Endothelial cell (in vitro differentiated cells): ENCODE data around the gene ZNF213. TPM values are rescaled to one million over a fixed set of nuclear protein-coding genes. Genes with fewer than 3 reads are reported as not detected.
A peak's percentile ranks its signal among the peaks of the same experiment; 100 is the strongest.

Source experiments
- DNase-seq: peaks from one replicate; pipeline ENCODE4 v3.0.0; 2021; ENCODE audit warnings: low spot score
- H3K27ac Mint-ChIP-seq: one replicate; pipeline ENCODE4 v1.8.0; 2021; ENCODE audit warnings: mixed read lengths, inconsistent platforms; ENCODE audit not compliant: unreplicated experiment
- H3K27me3 Mint-ChIP-seq: one replicate; pipeline ENCODE4 v1.8.0; 2021; ENCODE audit warnings: mild to moderate bottlenecking, moderate library complexity, mixed read lengths, inconsistent platforms; ENCODE audit not compliant: unreplicated experiment
- H3K36me3 Mint-ChIP-seq: one replicate; pipeline ENCODE4 v1.8.0; 2021; ENCODE audit warnings: mild to moderate bottlenecking, low read depth, mixed read lengths, inconsistent platforms; ENCODE audit not compliant: unreplicated experiment
- H3K4me1 Mint-ChIP-seq: one replicate; pipeline ENCODE4 v1.8.0; 2021; ENCODE audit warnings: mild to moderate bottlenecking, mixed read lengths, inconsistent platforms; ENCODE audit not compliant: unreplicated experiment
- H3K4me3 Mint-ChIP-seq: one replicate; pipeline ENCODE4 v1.8.0; 2021; ENCODE audit warnings: mild to moderate bottlenecking, mixed read lengths, inconsistent platforms; ENCODE audit not compliant: unreplicated experiment
- H3K9me3 Mint-ChIP-seq: one replicate; pipeline ENCODE4 v1.8.0; 2021; ENCODE audit warnings: mixed read lengths, inconsistent platforms; ENCODE audit not compliant: unreplicated experiment
- total RNA-seq: library from RNA; stranded (reverse); fragmentation: NEBNext Ultra II Directional; extraction: Animal tissue kit (Norgen Biotek cat#: 25700); gene quantifications from one replicate; pipeline ENCODE4 v1.2.1, GENCODE V29; 2021; ENCODE audit not compliant: unreplicated experiment
- TF ChIP-seq, protein P1 (sequence below): fragments of 200-600 bp; sonication (generic); IDR thresholded peaks from one replicate; pipeline ENCODE4 v1.5.0; 2021; ENCODE audit warnings: antibody characterized with exemption; ENCODE audit not compliant: unreplicated experiment

The ZNF213 gene
- total RNA-seq, 1 donor from 2014 or later = 10.1 TPM

DNA sequence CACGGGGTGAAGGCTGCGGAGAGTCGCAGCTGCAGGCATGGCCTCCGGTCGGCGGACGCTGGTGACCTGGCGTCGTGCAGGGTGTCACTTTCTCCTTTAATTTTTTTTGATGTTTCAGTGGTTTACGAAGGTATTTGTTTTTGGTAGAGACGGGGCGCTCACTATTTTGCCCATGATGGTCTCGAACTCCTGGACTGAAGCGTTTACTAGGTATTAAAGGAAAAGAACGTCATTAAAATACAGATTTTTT is 17.1 kb downstream of the ZNF213 start:
- peaks cover 24% of the 10 kb centered on the region for H3K27me3 Mint-ChIP-seq

DNA sequence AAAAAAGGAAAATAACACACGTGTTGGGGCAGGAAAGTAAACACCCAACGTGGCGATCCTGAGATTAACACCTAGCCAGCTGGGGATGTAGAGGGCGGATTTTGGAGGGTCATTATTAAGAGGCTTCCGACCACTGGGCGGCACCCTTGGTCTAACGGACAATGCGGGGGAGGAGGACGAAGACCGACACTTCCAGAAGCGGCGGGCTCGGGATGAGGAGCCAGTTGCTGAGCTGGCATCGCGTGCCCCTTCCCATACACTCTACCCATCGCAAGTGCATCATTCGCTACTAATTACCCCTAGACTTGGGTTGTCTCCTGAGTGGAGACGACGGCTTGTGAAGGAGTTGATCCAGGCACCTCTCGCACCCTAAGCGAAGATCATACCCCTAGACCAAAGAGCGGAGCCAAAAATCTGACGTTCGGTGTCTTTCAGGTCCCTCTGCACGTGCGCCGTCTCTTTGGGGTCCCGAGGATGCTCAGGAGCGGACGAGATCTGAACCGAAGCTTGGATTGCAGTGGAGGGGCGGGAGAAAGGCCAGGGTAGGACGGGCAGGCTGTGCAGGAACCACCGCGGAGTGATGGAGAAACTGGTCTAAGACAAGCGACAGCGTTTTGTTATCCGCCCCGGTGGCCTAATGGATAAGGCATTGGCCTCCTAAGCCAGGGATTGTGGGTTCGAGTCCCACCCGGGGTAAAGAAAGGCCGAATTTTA is 17.6 kb downstream of the ZNF213 start:
- TF ChIP-seq, protein P1, sequence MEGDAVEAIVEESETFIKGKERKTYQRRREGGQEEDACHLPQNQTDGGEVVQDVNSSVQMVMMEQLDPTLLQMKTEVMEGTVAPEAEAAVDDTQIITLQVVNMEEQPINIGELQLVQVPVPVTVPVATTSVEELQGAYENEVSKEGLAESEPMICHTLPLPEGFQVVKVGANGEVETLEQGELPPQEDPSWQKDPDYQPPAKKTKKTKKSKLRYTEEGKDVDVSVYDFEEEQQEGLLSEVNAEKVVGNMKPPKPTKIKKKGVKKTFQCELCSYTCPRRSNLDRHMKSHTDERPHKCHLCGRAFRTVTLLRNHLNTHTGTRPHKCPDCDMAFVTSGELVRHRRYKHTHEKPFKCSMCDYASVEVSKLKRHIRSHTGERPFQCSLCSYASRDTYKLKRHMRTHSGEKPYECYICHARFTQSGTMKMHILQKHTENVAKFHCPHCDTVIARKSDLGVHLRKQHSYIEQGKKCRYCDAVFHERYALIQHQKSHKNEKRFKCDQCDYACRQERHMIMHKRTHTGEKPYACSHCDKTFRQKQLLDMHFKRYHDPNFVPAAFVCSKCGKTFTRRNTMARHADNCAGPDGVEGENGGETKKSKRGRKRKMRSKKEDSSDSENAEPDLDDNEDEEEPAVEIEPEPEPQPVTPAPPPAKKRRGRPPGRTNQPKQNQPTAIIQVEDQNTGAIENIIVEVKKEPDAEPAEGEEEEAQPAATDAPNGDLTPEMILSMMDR = no peak
- H3K27me3 Mint-ChIP-seq = peaks cover 23% of the 10 kb centered on the region

More for the DNA sequence above, 17.1 kb downstream of the ZNF213 start:
- Mint-ChIP-seq H3K4me1 (peaks cover 11% of the 10 kb centered on the region), H3K36me3 (peaks cover 6% of the 10 kb centered on the region), H3K9me3 (no peaks in the 10 kb centered on the region), H3K4me3 (peak overlapping the region; percentile 90), H3K27ac (peak overlapping the region; percentile 79)
- DNase-seq = no peak
- TF ChIP-seq, protein P1 = no peak

DNA sequence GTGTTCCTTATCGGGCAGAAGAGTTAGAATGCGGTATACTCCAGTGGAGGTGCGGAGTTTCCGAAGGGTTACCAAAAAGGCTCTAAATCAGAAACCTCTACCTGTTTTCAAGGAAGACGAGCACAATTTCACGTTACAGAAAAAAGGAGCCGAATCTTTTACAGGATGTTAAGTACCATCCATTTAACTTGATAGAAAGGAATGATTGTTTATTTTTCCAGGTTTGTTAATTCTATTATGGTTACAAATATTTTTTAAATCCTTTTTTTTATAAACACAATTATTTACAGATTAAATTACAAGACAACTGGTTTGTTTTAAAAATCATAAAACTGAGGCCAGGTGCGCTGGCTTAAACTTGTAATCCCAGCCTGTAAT is 18.2 kb downstream of the ZNF213 start:
- Mint-ChIP-seq H3K27ac (peak overlapping the region; percentile 79), H3K27me3 (peaks cover 27% of the 10 kb centered on the region), H3K9me3 (no peaks in the 10 kb centered on the region), H3K4me3 (peak overlapping the region; percentile 90), H3K4me1 (peaks cover 15% of the 10 kb centered on the region), H3K36me3 (peaks cover 6% of the 10 kb centered on the region)
- TF ChIP-seq, protein P1 = no peak
- no peak for DNase-seq

More for the DNA sequence above, 17.6 kb downstream of the ZNF213 start:
- no peaks in the 10 kb centered on the region for H3K9me3 Mint-ChIP-seq
- peak overlapping the region; percentile 90 for H3K4me3 Mint-ChIP-seq
- peak; percentile 94 for DNase-seq
- peak overlapping the region; percentile 79 for H3K27ac Mint-ChIP-seq
- peaks cover 11% of the 10 kb centered on the region for H3K4me1 Mint-ChIP-seq
- peaks cover 6% of the 10 kb centered on the region for H3K36me3 Mint-ChIP-seq

DNA sequence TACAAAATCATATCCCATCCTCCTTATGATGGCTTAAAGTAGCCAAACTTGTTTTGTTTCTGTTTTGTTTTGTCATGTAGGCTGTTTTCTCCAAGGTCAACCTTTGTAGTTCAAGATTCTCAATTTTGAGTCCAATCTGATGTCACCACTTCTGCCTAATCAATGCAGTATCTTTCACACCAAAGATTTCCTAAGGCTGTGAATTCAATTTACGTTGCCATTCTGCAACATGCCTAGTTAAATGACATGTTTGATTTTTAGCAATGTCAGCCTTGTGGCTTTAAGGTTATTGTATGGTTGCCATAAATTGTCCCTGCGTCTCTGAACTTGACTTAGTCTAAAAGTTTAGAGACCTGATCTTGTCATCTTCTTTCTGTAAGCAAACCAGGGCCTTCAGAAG is 20.4 kb downstream of the ZNF213 start:
- Mint-ChIP-seq H3K9me3 (no peaks in the 10 kb centered on the region), H3K36me3 (peaks cover 17% of the 10 kb centered on the region), H3K4me3 (no peak overlapping the region), H3K4me1 (peaks cover 24% of the 10 kb centered on the region), H3K27ac (no peak overlapping the region), H3K27me3 (peaks cover 33% of the 10 kb centered on the region)
- no peak for DNase-seq
- TF ChIP-seq, protein P1 = no peak

DNA sequence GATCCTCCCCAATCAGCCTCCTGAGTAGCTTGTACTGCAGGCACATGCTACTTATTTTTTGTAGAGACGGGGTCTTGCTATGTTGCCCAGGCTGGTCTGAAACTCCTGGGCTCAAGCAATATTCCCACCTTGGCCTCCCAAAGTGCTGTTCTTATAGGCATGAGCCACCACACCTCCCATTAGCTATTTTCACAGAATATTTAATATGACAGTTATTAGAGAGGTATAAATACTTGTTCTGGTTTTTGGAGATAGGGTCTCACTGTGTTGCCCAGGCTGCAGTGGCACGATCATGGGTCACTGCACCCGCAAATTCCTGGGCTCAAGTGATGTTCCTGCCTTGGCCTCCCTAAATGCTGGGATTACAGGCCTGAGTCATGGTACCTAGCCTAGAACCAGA is 21.1 kb downstream of the ZNF213 start:
- Mint-ChIP-seq H3K36me3 (peaks cover 17% of the 10 kb centered on the region), H3K27me3 (peaks cover 28% of the 10 kb centered on the region), H3K27ac (no peak overlapping the region), H3K4me3 (no peak overlapping the region), H3K4me1 (peaks cover 24% of the 10 kb centered on the region), H3K9me3 (no peaks in the 10 kb centered on the region)
- TF ChIP-seq, protein P1 = no peak
- no peak for DNase-seq
